ENCODE measurements around the gene WNT10A.

The WNT10A gene

GRCh38 chr2:218894151-218894879 is 13.7 kb downstream of the WNT10A start:
- no peak for TF ChIP-seq CTCF (IDR thresholded peaks at IDR 0.05; ENCODE audit: insufficient read depth, low read depth, low read length, missing control alignments)
- no peak for DNase-seq (ENCODE audit: low read depth)
- H3K4me3 ChIP-seq (ENCODE audit: low read depth, low read length): peak overlapping the region; percentile 90

DNA sequence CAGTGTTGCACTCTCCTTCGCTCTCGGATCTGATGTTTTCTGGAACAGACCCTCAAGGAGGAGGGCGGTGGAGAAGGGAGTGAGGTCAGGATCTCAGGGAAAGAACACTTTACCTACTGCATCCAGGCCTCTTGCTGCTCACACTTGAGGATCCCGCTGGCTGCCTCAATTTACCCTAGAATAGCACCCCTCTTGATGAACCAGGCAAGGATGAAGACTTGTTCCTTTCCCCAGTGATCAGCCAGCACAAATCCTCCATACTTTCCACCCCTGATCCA is 14.2 kb downstream of the WNT10A start:
- no peak for TF ChIP-seq CTCF (IDR thresholded peaks at IDR 0.05; ENCODE audit: insufficient read depth, low read depth, low read length, missing control alignments)
- no peak for DNase-seq (ENCODE audit: low read depth)

GRCh38 chr2:218895326-218895725 is 14.7 kb downstream of the WNT10A start:
- no peak for TF ChIP-seq CTCF (IDR thresholded peaks at IDR 0.05; ENCODE audit: insufficient read depth, low read depth, low read length, missing control alignments)
- DNase-seq (ENCODE audit: low read depth): no peak
- H3K4me3 ChIP-seq (ENCODE audit: low read depth, low read length): peak overlapping the region; percentile 90

More for the DNA sequence above, 14.2 kb downstream of the WNT10A start:
- H3K4me3 ChIP-seq (ENCODE audit: low read depth, low read length): peak overlapping the region; percentile 90

DNA sequence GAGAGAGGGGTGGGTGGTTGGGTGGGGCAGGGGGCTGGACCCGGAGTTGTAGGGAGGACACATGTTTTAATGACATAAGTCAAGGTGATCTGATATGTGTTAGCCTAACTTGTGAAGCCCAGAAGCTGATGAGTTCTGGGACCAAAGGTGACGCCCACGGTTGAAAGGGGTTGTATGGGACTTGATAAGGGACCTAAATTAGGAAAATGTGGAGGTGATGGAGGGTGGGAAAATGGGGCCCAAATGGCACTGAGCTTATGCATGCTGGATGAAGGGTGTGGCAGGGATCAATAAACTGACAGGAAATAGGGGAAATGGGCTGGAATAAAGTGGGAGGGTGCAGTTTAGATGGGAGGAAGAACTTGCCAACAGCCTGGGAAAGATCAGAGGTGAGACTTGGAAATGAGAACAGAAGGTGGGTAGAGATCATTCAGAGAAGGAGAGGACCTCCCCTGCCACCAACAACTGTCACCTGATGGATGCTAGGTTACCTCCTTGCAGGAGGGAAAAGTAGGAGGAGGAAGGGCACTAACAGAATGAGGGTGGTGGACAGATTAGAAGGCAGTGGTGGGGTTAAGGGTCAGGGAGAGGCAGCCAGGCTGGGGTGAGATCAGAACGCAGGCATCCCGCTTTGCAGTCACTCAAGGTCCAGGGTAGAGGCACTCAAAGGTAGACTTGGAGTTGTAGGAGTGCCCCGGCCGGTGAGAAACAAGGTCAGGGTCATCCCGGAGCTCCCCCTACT is 15.3 kb downstream of the WNT10A start:
- no peak for DNase-seq (ENCODE audit: low read depth)
- peak overlapping the region; percentile 90 for H3K4me3 ChIP-seq (ENCODE audit: low read depth, low read length)
- no peak for TF ChIP-seq CTCF (IDR thresholded peaks at IDR 0.05; ENCODE audit: insufficient read depth, low read depth, low read length, missing control alignments)

DNA sequence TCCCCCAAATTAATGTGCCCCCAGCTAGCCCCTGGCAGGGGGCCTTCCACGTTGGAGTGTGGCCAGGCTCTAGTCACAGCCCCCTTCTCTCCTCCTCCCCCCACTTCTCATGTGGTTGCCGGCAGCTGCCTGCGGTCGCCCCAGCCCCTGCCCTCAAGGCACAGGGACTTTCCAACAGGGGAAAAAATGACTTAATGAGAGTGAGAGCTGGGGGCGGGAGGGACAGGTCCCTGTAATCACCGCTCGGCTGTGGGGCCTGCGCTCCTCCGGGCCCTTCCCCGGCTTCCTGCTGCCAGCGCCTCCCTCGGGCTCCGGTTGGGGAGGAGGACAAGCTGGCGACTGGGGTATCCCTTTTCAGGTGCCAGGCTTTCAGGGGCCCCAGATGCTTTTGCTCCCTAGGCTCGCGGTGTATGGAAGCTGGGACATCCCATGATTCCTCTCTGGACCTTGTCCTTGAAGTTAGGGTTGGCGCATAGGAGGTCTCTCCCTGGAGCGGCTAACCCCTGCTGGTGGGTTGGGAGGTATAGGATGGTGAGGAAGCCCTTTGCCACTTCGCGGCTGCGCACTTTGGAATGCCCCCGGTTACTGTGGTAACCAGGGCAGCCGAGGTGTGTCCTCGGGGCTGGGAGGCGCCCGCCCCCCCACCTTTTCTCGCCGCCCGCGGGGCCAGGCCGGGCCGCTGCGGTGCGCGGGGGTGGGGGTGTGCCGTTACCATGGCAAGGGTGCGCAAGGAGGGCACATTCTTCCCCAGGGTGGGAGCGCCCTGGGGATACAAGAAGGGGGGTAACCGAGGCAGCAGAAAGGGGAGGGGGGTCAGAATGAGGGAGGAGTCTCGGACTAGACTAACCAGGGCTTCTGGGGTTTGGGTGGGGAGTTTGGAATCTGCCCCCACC is 16.1 kb downstream of the WNT10A start:
- peak; percentile 95 for DNase-seq (ENCODE audit: low read depth)
- peak overlapping the region; percentile 85 for H3K4me3 ChIP-seq (ENCODE audit: low read depth, low read length)
- no peak for TF ChIP-seq CTCF (IDR thresholded peaks at IDR 0.05; ENCODE audit: insufficient read depth, low read depth, low read length, missing control alignments)

DNA sequence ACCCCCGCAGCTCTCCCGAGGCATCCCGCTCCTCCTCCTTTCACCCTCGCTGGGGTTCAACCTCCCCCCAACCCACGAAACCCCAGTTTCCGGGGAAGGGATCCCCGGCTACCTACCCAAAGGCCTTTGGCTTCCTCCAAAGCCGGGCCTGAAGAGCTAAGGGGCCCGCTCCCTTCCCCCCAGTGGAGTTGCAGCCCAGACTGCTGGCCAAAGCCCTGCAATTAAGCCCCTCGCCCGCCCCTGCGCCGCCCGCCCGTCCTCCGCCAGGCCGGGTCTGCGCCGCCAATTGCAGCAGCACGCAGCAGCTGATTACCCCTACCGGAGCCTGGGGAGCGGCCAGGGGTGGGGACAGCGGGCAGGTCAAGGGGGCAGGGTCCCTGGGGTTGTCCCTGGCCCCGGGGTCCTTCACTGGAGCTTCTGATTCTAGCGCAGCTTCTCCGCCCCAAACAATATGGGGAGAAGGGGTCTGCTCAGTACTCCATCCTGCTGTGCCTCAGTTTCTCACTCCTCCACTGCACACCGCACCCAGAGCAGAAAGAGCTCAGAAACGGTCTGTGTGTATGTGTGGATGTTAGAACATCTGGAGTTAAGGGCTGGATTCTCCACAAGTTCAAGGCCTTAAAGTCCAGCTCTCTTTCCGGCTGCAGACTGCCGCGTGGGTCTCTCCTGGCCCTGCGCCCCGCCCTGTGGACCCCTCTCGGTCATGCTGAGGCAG is 16.9 kb downstream of the WNT10A start:
- DNase-seq (ENCODE audit: low read depth): no peak
- no peak for TF ChIP-seq CTCF (IDR thresholded peaks at IDR 0.05; ENCODE audit: insufficient read depth, low read depth, low read length, missing control alignments)
- H3K4me3 ChIP-seq (ENCODE audit: low read depth, low read length): peak overlapping the region; percentile 85

All from GM12865 (cell line).